DOHH2 (cell line): ENCODE data around the gene CYP4F22.

Experiments used
- H3F3A ChIP-seq: fragments of 200-600 bp; sonication (generic), shearing (Covaris generic); 2 replicates; pipeline ENCODE4 v1.6.0; 2016; ENCODE audit warnings: antibody characterized with exemption, mild to moderate bottlenecking; ENCODE audit not compliant: control insufficient read depth, insufficient read depth
- H3K27ac ChIP-seq: fragments of 200-600 bp; sonication (generic); 2 replicates; pipeline ENCODE4 v1.5.1; 2014; ENCODE audit warnings: low read depth, mild to moderate bottlenecking, low read length, moderate library complexity
- H3K27me3 ChIP-seq: fragments of 200-600 bp; sonication (generic); 2 replicates; pipeline ENCODE4 v1.6.1; 2014; ENCODE audit warnings: mild to moderate bottlenecking, low read length, mixed read lengths; ENCODE audit not compliant: control insufficient read depth
- H3K36me3 ChIP-seq: fragments of 200-600 bp; sonication (generic); 2 replicates; pipeline ENCODE4 v1.6.1; 2014; ENCODE audit warnings: mild to moderate bottlenecking, low read length, moderate library complexity, mixed read lengths; ENCODE audit not compliant: control insufficient read depth
- H3K4me1 ChIP-seq: fragments of 200-600 bp; sonication (generic); 2 replicates; pipeline ENCODE4 v1.6.1; 2014; ENCODE audit warnings: mild to moderate bottlenecking, low read length, mixed read lengths; ENCODE audit not compliant: control insufficient read depth
- H3K4me2 ChIP-seq: fragments of 200-600 bp; sonication (generic); 2 replicates; pipeline ENCODE4 v1.6.0; 2014; ENCODE audit warnings: mild to moderate bottlenecking, low read length, moderate library complexity
- H3K4me3 ChIP-seq: fragments of 200-600 bp; sonication (generic); 2 replicates; pipeline ENCODE4 v1.5.1; 2014; ENCODE audit warnings: mild to moderate bottlenecking, low read length, mixed read lengths
- H3K79me2 ChIP-seq: fragments of 200-600 bp; sonication (generic); 2 replicates; pipeline ENCODE4 v1.6.1; 2014; ENCODE audit warnings: mild to moderate bottlenecking, low read length, mixed read lengths; ENCODE audit not compliant: control insufficient read depth
- H3K9me2 ChIP-seq: fragments of 200-600 bp; sonication (generic); replicated peaks from 2 replicates; pipeline ENCODE4 v1.6.1; 2014; ENCODE audit warnings: mild to moderate bottlenecking, low read length, mixed read lengths; ENCODE audit not compliant: control insufficient read depth
- H3K9me3 ChIP-seq: fragments of 200-600 bp; sonication (generic); 2 replicates; pipeline ENCODE4 v1.6.1; 2014; ENCODE audit warnings: antibody characterized with exemption, low read length, mixed read lengths; ENCODE audit not compliant: control insufficient read depth, insufficient read depth
- H4K20me1 ChIP-seq: fragments of 200-600 bp; sonication (generic); 2 replicates; pipeline ENCODE4 v1.6.0; 2014; ENCODE audit warnings: low read depth, mild to moderate bottlenecking, antibody characterized with exemption, low read length, moderate library complexity; ENCODE audit not compliant: control insufficient read depth, insufficient read depth
- EZH2phosphoT487 ChIP-seq: fragments of 200-600 bp; sonication (generic); IDR thresholded peaks from 2 replicates; pipeline ENCODE4 v1.6.1; 2017; ENCODE audit warnings: borderline replicate concordance, mild to moderate bottlenecking, antibody characterized with exemption, low read length, moderate library complexity, mixed read lengths
- TF ChIP-seq, protein P1 (sequence below): fragments of 200-600 bp; sonication (generic); IDR thresholded peaks from one replicate; pipeline ENCODE4 v1.5.1; 2014; ENCODE audit warnings: antibody characterized with exemption, mild to moderate bottlenecking, low read depth, low read length; ENCODE audit not compliant: poor library complexity, severe bottlenecking

CYP4F22 gene

DNA sequence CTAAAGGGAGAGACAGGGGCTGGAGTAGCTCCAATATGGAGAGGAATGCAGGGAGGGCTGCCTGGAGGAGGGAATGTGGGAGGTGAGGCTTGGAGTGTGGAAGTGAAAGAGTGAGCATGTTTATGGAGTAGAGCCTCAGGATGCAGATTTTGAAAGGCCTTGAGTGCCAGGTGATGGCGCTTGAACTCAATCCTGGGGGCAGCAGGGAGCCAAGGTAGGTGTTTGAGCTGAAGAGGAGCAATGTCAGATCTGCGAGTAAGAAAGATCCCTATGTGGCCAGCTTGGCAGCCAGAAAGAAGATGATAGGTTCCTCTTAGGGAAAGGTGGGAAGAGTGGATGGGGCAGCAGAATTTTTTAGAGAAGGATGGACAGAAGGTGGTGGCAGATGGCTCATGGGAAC lies 40.3 kb downstream of the CYP4F22 start:
- Histone ChIP-seq H3K4me1 (no peaks in the 10 kb centered on the region), H3K9me3 (no peaks in the 10 kb centered on the region)
- no peak for TF ChIP-seq EZH2phosphoT487
- TF ChIP-seq, protein P1, sequence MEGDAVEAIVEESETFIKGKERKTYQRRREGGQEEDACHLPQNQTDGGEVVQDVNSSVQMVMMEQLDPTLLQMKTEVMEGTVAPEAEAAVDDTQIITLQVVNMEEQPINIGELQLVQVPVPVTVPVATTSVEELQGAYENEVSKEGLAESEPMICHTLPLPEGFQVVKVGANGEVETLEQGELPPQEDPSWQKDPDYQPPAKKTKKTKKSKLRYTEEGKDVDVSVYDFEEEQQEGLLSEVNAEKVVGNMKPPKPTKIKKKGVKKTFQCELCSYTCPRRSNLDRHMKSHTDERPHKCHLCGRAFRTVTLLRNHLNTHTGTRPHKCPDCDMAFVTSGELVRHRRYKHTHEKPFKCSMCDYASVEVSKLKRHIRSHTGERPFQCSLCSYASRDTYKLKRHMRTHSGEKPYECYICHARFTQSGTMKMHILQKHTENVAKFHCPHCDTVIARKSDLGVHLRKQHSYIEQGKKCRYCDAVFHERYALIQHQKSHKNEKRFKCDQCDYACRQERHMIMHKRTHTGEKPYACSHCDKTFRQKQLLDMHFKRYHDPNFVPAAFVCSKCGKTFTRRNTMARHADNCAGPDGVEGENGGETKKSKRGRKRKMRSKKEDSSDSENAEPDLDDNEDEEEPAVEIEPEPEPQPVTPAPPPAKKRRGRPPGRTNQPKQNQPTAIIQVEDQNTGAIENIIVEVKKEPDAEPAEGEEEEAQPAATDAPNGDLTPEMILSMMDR: no peak

GRCh38 chr19:15549581-15549980 lies 41.3 kb downstream of the CYP4F22 start:
- H3K79me2 ChIP-seq: no peaks in the 10 kb centered on the region
- no peaks in the 10 kb centered on the region for H3K4me1 ChIP-seq
- no peaks in the 10 kb centered on the region for H3F3A ChIP-seq
- H3K27me3 ChIP-seq: no peaks in the 10 kb centered on the region
- H3K27ac ChIP-seq: no peak overlapping the region
- H3K4me3 ChIP-seq: no peak overlapping the region
- no peak overlapping the region for H3K4me2 ChIP-seq
- H3K9me3 ChIP-seq: no peaks in the 10 kb centered on the region
- H3K9me2 ChIP-seq: no peaks in the 10 kb centered on the region
- TF ChIP-seq, protein P1: no peak
- no peak for TF ChIP-seq EZH2phosphoT487
- H3K36me3 ChIP-seq: no peaks in the 10 kb centered on the region
- H4K20me1 ChIP-seq: no peaks in the 10 kb centered on the region

More for the DNA sequence above, 40.3 kb downstream of the CYP4F22 start:
- Histone ChIP-seq H3K4me2 (no peak overlapping the region), H4K20me1 (no peaks in the 10 kb centered on the region), H3K36me3 (no peaks in the 10 kb centered on the region), H3K27me3 (no peaks in the 10 kb centered on the region), H3K9me2 (no peaks in the 10 kb centered on the region), H3F3A (no peaks in the 10 kb centered on the region), H3K4me3 (no peak overlapping the region), H3K27ac (no peak overlapping the region), H3K79me2 (no peaks in the 10 kb centered on the region)

DNA sequence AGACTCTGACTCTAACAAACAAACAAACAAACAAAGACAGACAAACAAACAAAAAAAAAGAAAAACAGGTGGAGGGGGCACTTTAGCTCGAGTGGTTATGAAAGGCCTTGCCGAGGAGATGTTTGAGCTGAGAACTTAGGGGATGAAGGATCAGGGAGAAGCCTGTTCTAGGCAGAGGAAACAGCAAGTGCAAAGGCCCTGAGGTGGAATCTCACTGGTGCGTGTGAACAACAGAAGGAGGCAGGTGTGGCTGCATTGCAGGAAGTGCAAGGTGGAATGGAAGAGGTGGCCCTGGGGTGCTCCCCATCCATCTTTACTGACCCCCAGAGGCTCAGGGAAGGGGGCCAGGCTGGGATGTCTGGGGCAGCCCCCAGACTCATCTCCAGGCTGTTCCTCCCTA lies 41.9 kb downstream of the CYP4F22 start:
- no peak for TF ChIP-seq EZH2phosphoT487
- TF ChIP-seq, protein P1: no peak
- Histone ChIP-seq H4K20me1 (no peaks in the 10 kb centered on the region), H3K27me3 (no peaks in the 10 kb centered on the region), H3K9me3 (no peaks in the 10 kb centered on the region), H3K4me2 (no peak overlapping the region), H3K4me1 (no peaks in the 10 kb centered on the region), H3K27ac (no peak overlapping the region), H3K79me2 (no peaks in the 10 kb centered on the region), H3F3A (no peaks in the 10 kb centered on the region), H3K4me3 (no peak overlapping the region), H3K9me2 (no peaks in the 10 kb centered on the region), H3K36me3 (no peaks in the 10 kb centered on the region)

DNA sequence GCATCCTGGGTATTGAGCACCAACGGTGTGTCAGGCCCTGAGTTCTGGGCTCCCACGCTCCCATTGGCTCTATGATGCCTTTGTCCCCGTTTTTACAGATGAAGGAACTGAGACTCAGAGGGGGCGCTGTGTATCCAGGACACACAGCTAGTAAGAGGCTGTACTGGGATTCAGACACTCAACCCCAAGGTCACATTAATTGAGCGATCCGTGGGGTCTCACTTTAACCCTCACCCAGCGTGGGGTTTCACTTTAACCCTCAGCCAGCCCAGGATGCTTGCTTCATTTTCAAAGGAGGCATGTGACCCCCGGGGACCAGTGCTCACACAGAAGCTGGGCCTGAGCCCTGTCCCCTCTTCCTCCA lies 42.6 kb downstream of the CYP4F22 start:
- Histone ChIP-seq H3K79me2 (no peaks in the 10 kb centered on the region), H3K4me2 (no peak overlapping the region), H3K27ac (no peak overlapping the region), H3F3A (no peaks in the 10 kb centered on the region), H3K9me3 (no peaks in the 10 kb centered on the region), H3K9me2 (no peaks in the 10 kb centered on the region), H4K20me1 (no peaks in the 10 kb centered on the region), H3K4me3 (no peak overlapping the region), H3K36me3 (no peaks in the 10 kb centered on the region), H3K27me3 (no peaks in the 10 kb centered on the region), H3K4me1 (peaks cover 5% of the 10 kb centered on the region)
- TF ChIP-seq, protein P1: no peak
- TF ChIP-seq EZH2phosphoT487: no peak
